A549 (cell line): Measurements from ENCODE around the gene PXT1.

Experiments
- CBX2 ChIP-seq: fragments of 200-600 bp; sonication (generic); IDR thresholded peaks from 2 replicates; pipeline ENCODE4 v1.6.1; 2016; ENCODE audit warnings: low read depth, mild to moderate bottlenecking, borderline replicate concordance
- EP300 ChIP-seq, 2 experiments: fragments of >200 bp; sonication (Bioruptor Twin); formaldehyde crosslinking; IDR thresholded peaks; 2 replicates in 1 of 2; 3 replicates in 1 of 2; pipeline ENCODE4 v1.6.1; 2016 to 2017
- NR3C1 ChIP-seq: fragments of >200 bp; sonication (Bioruptor Twin); formaldehyde crosslinking; IDR thresholded peaks from 3 replicates; pipeline ENCODE4 v1.6.1; 2017
- POLR2A ChIP-seq: IDR thresholded peaks from 2 replicates; pipeline ENCODE4 v1.6.1; 2012; ENCODE audit warnings: mild to moderate bottlenecking, low read length
- RAD21 ChIP-seq, 2 experiments: fragments of >200 bp in 1 of 2; sonication (Bioruptor Twin) in 1 of 2; formaldehyde crosslinking in 1 of 2; IDR thresholded peaks in 1 of 2; conservative IDR thresholded peaks in 1 of 2; 2 replicates in 1 of 2; 3 replicates in 1 of 2; pipeline ENCODE4 v1.6.1; 2012 to 2018; ENCODE audit warnings: inconsistent platforms in 1 of 2
- RFX5 ChIP-seq: fragments of 450-650 bp; IDR thresholded peaks from 2 replicates; pipeline ENCODE4 v1.7.1; 2014; ENCODE audit warnings: antibody characterized with exemption, mild to moderate bottlenecking, moderate library complexity
- SMC3 ChIP-seq: fragments of >200 bp; sonication (Bioruptor Twin); formaldehyde crosslinking; IDR thresholded peaks from 3 replicates; pipeline ENCODE4 v1.6.1; 2018; ENCODE audit warnings: inconsistent platforms

- no peak for TF ChIP-seq CBX2
- TF ChIP-seq RAD21 (conservative IDR thresholded peaks at IDR 0.05 in 1 of 2, IDR thresholded peaks at IDR 0.05 in 1 of 2) = no peak
- TF ChIP-seq RFX5 = no peak
- no peak for TF ChIP-seq POLR2A
- TF ChIP-seq SMC3 = no peak
- no peak for TF ChIP-seq NR3C1
- TF ChIP-seq EP300 (IDR thresholded peaks at IDR 0.05) = no peak
Observed at GRCh38 chr6:36455486-36456027, 12.9 kb upstream of the PXT1 start.
